ENCODE results near the gene PRELID2.
"Not testable (repeated sequence)": the region's sequence is repeated elsewhere in the genome, so short reads cannot be mapped to it uniquely, and the experiment has no call there.

PRELID2 gene

DNA sequence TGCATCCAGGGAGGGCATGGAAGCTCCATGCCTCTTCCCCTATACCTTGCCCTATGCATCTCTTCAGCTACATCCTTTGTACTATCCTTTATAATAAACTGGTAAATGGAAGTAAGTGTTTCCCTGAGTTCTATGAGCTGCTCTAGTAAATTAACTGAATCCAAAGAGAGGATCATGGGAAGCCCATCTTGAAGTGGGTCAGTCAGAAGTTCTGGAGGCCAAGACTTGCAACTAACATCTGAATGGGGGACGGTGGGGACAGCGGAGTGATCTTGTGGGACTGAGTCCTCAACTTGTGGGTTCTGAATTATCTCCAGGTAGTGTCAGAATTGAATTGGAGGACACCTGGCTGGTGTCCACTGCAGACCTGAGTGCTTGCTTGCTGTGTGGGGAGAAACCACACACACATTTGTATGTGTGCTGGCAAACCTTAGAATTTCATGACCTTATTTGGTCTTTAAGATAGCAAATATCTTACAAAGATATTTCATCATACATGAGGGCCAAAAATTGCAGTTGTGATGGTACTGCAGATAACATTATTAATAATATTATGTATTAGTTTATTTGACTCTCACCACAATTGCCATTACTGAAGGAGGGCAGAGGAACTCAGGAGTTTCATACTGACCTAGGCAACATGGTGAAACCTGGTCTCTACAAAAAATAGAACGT is 5.5 kb upstream of the PRELID2 start:
- in situ Hi-C loops (cut with MboI; ENCODE audit: low sequenced_read_pairs) = no loop called here

DNA sequence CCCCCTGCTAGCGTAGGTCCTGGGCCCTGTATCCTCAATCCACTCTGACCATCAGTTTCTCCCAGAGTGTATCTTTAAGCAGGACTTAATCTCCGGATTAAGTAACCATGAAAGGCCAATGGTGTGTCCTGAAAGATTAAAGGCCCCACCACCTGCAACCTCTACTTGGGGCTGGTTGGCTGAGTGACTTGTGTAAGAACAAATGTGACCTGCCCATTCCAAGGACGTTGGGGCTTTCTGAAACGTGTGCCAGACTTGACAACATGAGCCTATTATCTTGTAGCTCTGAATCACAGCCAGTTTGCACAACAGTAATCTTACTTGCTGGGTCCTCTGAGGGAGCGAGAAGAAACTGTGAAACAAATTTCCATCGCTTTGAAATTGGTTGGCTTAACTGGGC is 3.1 kb upstream of the PRELID2 start:
- in situ Hi-C loops (cut with MboI; ENCODE audit: low sequenced_read_pairs) = no loop called here

DNA sequence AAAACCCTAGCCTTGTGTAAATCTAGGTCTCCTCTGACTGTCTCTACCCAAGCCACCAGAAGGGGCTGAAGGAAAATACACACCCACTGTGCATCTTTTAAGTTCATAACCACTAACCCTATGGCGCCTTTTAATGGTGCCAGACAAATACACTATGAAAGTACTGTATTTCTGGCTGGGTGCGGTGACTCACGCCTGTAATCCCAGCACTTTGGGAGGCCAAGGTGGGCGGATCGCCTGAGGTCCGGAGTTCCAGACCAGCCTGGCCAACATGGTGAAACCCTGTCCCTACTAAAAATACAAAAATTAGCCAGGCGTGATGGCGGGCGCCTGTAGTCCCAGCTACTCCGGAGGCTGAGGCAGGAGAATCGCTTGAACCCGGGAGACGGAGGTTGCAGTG is 1.1 kb upstream of the PRELID2 start:
- in situ Hi-C loops (cut with MboI; ENCODE audit: low sequenced_read_pairs) = not testable (repeated sequence)

DNA sequence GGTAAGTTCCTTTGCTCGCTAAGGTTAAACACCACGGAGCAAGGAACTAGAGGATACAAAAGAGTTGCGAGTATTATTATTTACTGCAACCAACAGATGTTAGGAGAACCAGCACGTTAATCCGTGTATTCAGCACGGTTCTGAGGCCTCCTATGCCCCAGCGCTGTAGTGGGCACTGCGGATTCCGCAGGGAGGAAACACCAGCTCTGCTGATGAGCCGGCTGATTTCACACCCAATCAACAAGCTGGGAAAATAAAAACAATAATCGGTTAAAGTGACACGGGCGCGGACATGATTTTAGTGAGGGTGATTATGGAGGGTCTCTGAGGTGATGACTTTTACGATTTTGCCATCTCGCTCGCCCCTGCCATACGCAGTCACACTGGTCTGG is 702 bp upstream of the PRELID2 start:
- in situ Hi-C loops (cut with MboI; ENCODE audit: low sequenced_read_pairs) = no loop called here

DNA sequence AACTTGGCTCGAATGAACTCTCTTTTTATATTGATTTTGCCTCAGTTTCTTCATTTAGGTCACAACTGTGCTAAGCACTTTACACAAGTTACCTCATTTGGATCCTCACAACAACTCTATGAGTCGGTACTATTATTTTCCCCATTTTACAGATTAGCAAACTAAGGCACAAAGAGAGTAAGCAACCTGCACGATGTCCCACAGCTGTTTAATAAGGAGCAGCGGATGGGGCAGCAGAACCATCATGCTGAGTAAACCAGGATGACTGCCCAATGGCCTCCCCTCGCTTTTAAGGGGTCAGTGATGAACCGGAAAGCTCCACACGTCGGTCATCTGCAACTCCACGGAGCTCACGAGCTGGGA is 607 bp downstream of the PRELID2 start:
- in situ Hi-C loops (cut with MboI; ENCODE audit: low sequenced_read_pairs) = no loop called here

DNA sequence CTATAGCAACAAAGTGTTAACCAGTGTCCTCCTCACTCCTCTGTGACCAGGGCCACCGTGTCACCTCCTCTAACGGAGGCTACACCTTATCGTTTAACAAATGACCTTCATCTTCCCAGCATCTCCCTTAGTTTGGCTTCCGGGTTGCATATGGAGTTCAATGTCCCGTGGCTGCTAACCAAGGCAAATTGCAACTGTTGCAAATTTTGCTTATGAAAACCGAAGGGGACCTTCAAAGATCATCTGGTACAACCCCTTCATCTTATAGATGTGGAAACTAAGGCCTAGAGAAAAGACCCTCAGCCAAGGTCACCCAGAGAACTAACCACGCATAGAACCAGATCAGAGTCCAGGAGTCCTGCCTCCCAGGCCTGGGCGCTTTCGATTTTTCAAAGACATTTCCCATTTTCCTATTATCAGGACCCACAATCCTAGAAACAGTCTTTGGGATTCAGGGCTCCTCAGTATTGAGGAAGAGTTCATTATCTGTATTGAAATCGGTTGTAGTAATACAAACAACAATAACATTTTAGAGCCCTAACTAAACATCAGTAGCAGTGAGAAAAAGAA is 1.4 kb downstream of the PRELID2 start:
- in situ Hi-C loops (cut with MboI; ENCODE audit: low sequenced_read_pairs) = no loop called here

DNA sequence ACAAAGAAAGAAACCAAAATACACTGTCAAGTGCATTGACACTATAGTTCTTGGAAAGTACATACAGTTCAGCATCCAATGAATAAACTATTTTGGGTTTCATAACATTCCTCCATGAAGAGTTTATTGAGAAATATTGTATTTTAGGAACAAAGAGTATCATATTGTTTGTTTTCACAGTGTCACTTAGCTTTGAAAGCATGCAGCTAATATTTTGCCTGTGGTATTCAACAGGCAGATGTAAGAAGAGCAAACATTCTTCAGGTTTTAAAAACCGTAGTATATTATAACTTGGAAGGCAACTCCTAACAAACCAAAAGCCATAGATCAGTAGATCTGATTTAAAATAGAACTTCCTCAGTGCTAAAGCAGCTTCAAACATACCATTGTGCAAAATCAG is 4.5 kb downstream of the PRELID2 start:
- in situ Hi-C loops (cut with MboI; ENCODE audit: low sequenced_read_pairs) = no loop called here

DNA sequence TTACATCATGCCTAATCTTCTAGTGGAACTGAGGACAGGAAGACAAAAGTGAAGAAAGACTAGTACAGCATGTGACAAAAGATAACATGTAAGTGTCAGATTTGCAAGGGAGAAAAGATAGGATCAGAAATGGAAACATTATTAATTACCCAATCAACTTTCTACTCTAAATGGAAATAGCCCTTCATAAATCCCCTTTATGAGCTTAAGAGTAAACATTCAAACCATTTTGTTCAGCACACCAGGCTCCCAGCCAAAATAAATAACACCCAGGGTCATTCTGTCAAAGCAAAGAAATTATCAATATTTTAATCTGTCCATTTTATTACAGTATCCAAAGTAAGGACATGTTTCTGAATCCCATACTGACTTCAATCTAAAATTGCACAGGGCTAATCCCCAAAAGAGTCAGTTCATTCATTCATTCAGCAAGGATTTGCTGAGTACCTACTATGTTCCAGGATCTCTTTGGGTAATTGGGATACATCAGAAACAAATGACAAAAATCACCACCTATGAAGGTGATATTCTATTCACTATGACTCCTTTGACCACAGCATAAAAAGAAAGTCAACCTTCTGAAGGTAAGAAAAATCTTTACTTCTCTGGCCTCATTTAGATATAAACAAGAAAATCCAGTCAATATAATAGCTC is 5.3 kb downstream of the PRELID2 start:
- in situ Hi-C loops (cut with MboI; ENCODE audit: low sequenced_read_pairs) = no loop called here

DNA sequence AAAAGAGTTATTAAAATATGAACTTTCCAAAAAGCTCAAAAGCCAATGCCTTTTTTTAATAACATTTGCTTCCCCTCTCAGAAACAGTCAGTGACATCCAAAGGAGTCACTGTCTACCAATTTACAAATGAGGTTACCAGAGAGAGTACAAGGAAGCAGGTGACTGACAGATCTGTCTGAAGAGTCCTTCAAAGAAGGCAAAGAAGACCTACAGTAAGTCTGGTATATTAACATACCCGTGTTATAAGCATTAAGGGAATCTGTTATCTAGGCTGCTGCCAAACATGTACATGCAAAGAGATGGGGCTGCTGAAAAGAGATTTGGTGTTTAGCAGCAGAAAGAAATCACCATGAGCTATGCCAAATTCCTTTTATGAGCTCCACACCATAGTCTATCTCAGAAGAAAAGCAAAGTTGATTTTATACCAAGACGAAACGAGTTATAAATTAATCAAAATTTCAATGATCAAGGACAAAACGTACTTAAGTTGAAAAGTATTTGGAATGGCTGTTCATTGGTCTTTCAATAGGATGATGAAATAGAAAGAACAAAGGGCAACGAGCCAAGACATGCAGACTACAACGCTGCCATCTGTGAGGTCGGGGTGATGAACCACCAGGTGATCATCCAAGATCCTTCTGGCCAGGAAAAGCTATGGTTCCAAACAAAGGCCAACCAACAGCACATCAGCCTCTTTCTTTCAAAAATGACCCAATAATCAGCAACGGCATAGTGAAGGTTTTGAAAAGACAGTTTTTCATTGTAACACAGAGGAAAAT is 8.1 kb downstream of the PRELID2 start:
- in situ Hi-C loops (cut with MboI; ENCODE audit: low sequenced_read_pairs) = no loop called here

DNA sequence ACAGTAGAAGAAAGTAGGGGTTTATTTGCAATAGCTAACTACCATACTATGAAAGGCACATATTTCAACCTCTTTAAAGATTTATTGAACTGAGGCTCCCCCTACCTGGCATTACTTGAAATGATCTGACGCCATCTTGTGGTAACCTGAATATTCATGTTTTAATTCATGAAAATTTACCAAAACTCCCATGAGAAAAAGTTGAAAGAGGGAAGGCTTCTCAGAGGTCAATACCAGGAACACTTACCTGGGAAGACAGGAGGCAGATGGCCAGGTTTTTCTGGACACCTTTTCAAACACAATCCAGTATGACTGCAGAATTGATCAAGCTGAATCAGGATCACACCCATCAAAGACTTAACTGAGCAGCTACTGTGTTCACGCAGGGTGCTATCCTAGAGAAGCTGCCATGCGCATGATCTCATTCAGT is 9.4 kb downstream of the PRELID2 start:
- in situ Hi-C loops (cut with MboI; ENCODE audit: low sequenced_read_pairs) = no loop called here

DNA sequence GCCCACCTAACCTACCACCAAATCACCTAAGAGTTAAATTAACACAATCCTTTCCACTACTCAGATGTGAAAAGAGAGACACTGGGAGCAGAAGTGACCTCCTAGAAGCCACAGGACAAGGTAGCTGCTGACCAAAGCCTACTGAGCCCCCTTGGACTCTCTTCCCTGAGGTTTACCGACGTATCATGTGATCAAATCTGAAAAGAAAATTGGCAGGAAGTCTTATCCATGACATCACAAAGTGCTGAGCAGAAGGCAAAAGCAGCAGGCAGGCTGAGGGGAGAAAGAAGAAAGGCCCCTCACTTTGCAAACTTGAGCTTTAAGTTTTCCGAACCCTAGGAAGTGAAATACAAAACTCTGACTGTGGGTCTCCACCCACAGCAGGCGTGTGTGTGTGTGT is 11.1 kb downstream of the PRELID2 start:
- in situ Hi-C loops (cut with MboI; ENCODE audit: low sequenced_read_pairs) = no loop called here

DNA sequence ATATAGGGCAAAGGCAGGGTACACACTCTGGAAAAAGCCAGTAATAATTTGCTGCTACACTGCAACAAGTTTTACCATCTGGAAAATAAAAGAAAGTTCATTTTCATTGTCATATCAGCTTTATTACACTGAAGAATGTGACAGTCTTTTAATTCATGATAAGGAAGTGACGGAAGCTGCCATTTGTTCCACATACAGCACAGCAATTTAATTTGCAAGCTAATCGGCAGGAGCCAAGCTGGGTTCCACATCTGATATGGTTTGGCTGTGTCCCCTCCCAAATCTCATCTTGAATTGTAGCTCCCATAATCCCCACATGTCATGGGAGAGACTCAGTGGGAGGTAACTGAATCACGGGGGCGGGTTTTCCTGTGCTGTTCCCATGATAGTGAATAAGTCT is 16.5 kb downstream of the PRELID2 start:
- in situ Hi-C loops (cut with MboI; ENCODE audit: low sequenced_read_pairs) = no loop called here

DNA sequence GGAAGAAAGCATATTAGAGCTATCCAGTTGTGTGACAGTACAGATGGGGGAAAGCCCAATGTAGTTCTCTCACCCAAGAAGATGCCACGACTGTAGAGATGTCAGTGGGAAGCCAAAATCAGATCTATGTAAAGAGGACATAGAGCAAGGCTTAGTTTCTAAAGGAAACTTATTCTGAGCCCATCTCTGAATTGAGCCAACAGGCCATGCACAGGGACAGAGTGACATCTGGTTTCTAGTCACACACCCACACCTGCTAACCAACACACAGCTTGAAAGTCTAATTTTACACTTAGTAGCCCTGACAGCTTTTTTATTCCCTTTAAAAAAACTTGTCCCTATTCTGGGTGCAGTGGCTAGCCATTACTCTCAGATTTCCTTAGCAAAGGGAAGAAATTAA is 22.3 kb downstream of the PRELID2 start:
- in situ Hi-C loops (cut with MboI; ENCODE audit: low sequenced_read_pairs) = no loop called here

DNA sequence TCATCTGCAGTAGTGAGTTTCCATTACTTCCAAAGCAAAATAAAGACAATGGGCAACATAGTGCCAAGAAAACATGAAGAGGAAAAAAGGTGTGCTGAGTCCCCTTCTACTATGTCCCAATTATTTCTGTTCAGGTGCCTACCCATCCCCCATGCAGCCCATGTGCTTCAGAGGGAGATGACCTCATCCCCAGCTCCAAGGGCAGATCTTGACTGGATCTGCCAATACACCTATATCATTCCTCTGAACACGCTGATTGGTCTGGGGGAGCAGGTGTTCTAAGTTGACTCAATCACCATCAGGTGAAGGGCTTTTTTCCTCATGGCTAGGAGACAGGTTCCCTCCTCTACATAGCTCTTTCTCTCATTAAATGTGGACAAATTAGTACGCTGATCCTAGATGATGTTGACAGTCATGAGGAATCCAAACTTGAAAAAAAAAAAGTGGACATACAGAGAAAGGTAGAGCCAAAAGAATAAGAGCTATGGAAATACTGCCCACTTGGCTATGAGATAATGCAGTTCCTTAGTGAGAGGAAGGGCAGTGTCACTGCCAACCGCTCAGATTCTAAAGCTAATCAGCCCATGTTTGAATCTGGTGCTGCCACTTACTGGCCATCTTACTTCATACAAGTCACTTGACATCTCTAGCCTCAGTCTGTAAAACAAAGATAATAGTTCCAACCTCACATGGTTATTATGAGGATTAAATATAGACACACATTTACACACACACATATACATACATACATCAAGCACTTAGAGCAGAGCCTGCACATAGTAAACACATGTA is 23.1 kb downstream of the PRELID2 start:
- in situ Hi-C loops (cut with MboI; ENCODE audit: low sequenced_read_pairs) = no loop called here

DNA sequence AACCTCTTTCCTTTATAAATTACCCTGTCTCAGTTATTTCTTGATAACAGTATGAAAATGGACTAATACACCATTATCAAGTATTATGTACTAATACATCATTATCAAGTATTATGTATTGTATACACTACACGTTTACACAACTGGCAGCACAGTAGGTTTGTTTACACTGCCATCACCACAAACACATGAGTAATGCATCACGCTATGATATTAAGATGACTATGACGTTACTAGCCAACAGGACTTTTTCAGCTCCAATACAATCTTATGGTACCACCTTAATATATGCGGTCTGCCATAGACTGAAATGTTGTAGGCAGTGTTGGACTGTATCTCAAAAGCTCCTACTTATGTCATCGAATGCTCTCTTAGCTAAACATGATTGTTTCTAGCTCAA is 28.2 kb downstream of the PRELID2 start:
- in situ Hi-C loops (cut with MboI; ENCODE audit: low sequenced_read_pairs) = no loop called here

DNA sequence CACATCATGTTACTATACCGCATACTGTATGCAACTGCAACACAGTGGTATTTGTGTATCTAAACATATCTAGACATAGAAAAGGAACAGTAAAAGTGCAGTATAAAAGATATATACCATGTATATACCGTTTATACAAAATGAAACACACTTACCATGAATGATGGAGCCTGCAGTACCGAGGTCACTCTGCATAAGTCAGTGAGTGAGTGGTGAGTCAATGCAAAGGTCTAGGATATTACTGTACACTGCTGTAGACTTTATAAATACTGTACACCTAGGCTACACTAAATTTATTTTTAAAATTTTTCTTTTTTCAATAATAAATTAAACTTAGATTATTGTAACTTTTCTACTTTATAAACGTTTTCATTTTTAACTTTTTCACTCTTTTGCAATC is 29.3 kb downstream of the PRELID2 start:
- in situ Hi-C loops (cut with MboI; ENCODE audit: low sequenced_read_pairs) = no loop called here

DNA sequence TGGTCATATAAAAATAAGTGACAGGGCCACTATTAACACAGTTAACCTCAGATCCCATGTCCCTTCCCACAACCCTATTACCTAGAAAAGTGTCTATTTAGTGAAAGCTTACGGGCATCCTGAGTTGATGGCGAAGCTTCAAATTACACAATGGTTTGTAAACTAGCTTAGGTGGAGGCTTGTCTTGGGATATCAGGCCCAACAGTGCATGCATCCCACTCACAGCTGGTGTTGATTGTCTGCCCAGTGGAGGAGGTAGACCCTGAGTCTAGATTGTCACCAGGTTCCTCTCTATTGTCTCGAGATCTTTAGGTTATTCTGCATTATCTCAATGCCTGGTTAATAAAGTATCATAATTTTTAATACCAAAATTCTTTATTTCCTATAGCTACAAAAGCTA is 30.4 kb downstream of the PRELID2 start:
- in situ Hi-C loops (cut with MboI; ENCODE audit: low sequenced_read_pairs) = no loop called here

DNA sequence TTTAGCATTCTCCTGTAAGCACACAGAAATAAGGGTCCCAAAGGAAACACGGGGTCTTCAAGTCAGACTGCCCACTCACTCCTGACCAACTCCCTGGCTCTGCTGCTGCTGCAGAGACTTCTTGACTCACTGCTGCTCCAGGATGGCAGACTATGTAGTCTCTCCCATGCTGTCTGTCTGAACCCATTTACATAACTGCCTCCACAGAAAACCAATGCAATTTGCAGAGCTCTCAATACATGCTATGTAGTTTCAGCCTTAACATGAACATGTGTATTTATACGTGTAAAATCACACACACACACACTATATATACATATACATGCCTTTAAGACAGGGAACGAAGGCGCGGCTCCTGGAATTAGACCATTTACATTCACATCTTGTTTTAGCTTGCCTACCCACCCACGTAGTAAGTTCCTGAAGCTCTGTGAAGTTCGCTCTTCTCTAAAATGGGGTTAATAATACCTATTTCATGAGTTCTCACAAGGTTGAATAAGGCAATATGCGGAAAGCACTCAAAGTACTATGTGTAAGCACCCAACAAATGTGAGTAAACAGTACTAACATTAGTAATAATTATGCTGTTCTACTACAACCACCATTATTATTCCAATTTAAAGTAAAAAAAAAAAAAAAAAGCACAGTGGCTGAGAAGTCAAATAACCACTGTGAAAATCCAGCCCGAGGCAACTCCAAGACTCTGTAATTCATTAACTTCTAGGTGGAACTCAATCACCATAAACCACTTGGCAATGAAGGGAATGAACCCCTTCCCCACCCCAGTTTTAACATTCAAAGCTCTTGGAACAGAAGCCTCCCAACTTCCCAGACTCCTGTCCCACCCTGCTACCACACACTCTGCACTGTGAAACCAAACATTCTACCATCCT is 31.8 kb downstream of the PRELID2 start:
- in situ Hi-C loops (cut with MboI; ENCODE audit: low sequenced_read_pairs) = no loop called here

DNA sequence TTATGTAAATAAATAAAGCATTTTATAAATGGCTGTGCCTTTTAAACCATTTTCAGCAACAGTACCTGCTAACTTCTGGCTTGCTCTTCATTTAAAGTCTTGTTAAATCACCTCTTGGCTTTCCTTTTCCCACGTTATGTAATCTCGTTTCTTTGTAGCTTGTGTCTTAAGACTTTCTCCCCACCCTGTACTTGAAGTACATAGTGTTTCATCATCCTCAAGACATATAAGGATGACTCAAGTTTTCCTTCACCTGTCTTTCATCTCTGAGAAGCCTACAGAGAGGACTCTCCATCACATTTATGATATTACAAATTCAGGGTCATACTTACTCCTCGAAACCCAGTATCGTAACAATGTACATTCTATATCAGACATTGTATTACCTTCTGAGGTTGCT is 33.9 kb downstream of the PRELID2 start:
- in situ Hi-C loops (cut with MboI; ENCODE audit: low sequenced_read_pairs) = no loop called here

DNA sequence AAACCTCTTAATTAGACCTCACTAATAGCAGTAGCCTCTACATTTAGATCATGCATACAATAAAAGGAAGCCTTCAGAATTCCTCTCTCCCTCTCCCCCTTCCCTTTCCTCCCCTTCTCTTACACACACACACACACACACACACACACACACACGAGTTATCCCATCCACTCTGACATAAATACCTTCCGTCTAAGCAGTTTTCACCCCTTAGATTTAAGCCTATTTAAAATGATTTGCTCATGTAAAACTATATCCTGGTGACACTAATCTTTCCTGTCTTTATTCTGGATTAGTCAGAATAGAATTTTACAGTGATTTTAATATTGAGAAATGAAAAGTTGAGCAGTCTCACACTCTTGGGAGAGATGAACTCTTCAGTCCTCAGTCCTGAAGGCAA is 35.0 kb downstream of the PRELID2 start:
- in situ Hi-C loops (cut with MboI; ENCODE audit: low sequenced_read_pairs) = no loop called here

All from hTERT RPE-1 (cell line).